K562 (cell line): ENCODE results near the gene ACVR1C. TPM values are rescaled to one million over a fixed set of nuclear protein-coding genes. Genes with fewer than 3 reads are reported as not detected.

Source experiments
- ATAC-seq: fragments of 200-7000 bp; cut with Tn5 transposase; 3 replicates; pipeline ENCODE4 v1.9.1; 2020; ENCODE audit warnings: moderate library complexity
- BruUV-seq: library from RNA; stranded (reverse); fragments of 400-500 nt; replicated peaks from 2 replicates; lab custom pipeline; 2021; lab: Mats Ljungman, UMichigan
- CTCF ChIA-PET: fragments of 300-600 bp; formaldehyde crosslinking; extraction: SDS; loops from one replicate; lab custom pipeline; 2021; ENCODE audit warnings: low intra/inter-chr PET ratio; lab: Yijun Ruan, JAX
- POLR2A ChIA-PET: fragments of 300-600, 350-650 bp; sonication (Branson Sonifier 250); formaldehyde crosslinking; extraction: SDS; loops from one replicate; lab custom pipeline; 2021; ENCODE audit warnings: antibody characterized with exemption, inconsistent platforms; lab: Yijun Ruan, JAX
- DNase-seq, 4 experiments: peaks; one replicate each; pipeline versions ENCODE4 v3.0.0 to v3.0.0-alpha.2; 2011 to 2018; ENCODE audit warnings: low spot score in 3 of 4, mixed read lengths in 3 of 4; ENCODE audit errors: extremely low read depth in 1 of 4
- FAIRE-seq: peaks from 2 replicates; lab custom pipeline; 2011; peaks lifted over from hg19 to GRCh38; lab: Jason Lieb, UNC
- H2AFZ ChIP-seq: 2 replicates; pipeline ENCODE4 v1.6.0; 2011; ENCODE audit warnings: low read depth, low read length, control low read depth, inconsistent platforms
- H3K27ac ChIP-seq: fragments of 200-600 bp; 3 replicates; pipeline ENCODE4 v1.8.0; 2011; ENCODE audit warnings: low read depth, mild to moderate bottlenecking, control low read depth, inconsistent platforms, low read length, moderate library complexity, mixed read lengths; ENCODE audit errors: extremely low read depth
- H3K27me3 ChIP-seq, 2 experiments: fragments of 300-600 bp in 1 of 2; 2 replicates in 1 of 2; 3 replicates in 1 of 2; pipeline versions ENCODE4 v1.6.0 to v1.8.0; 2011; ENCODE audit warnings: inconsistent platforms in 2 of 2, low read length in 2 of 2, mild to moderate bottlenecking in 1 of 2, mixed read lengths in 1 of 2, moderate library complexity in 1 of 2; ENCODE audit not compliant: control insufficient read depth in 2 of 2, insufficient read depth in 2 of 2
- H3K36me3 ChIP-seq: fragments of 300-600 bp; 3 replicates; pipeline ENCODE4 v1.8.0; 2011; ENCODE audit warnings: mild to moderate bottlenecking, low read length, inconsistent platforms; ENCODE audit not compliant: control insufficient read depth, insufficient read depth
- H3K4me1 ChIP-seq, 2 experiments: fragments of 200-600 bp in 1 of 2; replicated peaks in 1 of 2; 2 replicates in 1 of 2; 3 replicates in 1 of 2; pipeline versions ENCODE4 v1.5.1 to v1.8.0; 2011; ENCODE audit warnings: inconsistent platforms in 2 of 2, low read length in 2 of 2, mild to moderate bottlenecking in 1 of 2, mixed read lengths in 1 of 2, moderate library complexity in 1 of 2; ENCODE audit not compliant: control insufficient read depth in 2 of 2, insufficient read depth in 2 of 2
- H3K4me2 ChIP-seq: 2 replicates; pipeline ENCODE4 v1.6.1; 2011; ENCODE audit warnings: low read length, control low read depth, inconsistent platforms, mixed read lengths; ENCODE audit not compliant: insufficient read depth
- H3K4me3 ChIP-seq: fragments of 200-600 bp; sonication (generic), shearing (Covaris generic); 2 replicates; pipeline ENCODE4 v1.5.1; 2016; ENCODE audit warnings: control low read depth, inconsistent platforms
- H3K79me2 ChIP-seq: fragments of 200-600 bp; 3 replicates; pipeline ENCODE4 v1.8.0; 2011; ENCODE audit warnings: low read length, inconsistent platforms; ENCODE audit not compliant: control insufficient read depth, insufficient read depth
- H3K9ac ChIP-seq, 2 experiments: 2 replicates each; pipeline versions ENCODE4 v1.6.0 to v1.6.1; 2011; ENCODE audit warnings: low read depth in 2 of 2, low read length in 2 of 2, control low read depth in 1 of 2, inconsistent platforms in 1 of 2, mild to moderate bottlenecking in 1 of 2, mixed read lengths in 1 of 2; ENCODE audit not compliant: insufficient read depth in 1 of 2
- H3K9me1 ChIP-seq: one replicate; pipeline ENCODE4 v1.6.0; 2011; ENCODE audit warnings: inconsistent platforms, mild to moderate bottlenecking, low read length, moderate library complexity; ENCODE audit not compliant: control insufficient read depth, insufficient read depth
- H3K9me3 ChIP-seq: replicated peaks from 2 replicates; pipeline ENCODE4 v1.5.1; 2011; ENCODE audit warnings: low read depth, low read length, inconsistent platforms; ENCODE audit not compliant: control insufficient read depth, insufficient read depth
- H4K20me1 ChIP-seq: replicated peaks from 2 replicates; pipeline ENCODE4 v1.6.1; 2011; ENCODE audit warnings: low read length, inconsistent platforms, mixed read lengths; ENCODE audit not compliant: control insufficient read depth, insufficient read depth
- CREM ChIP-seq: IDR thresholded peaks from 2 replicates; pipeline ENCODE4 v1.6.1; 2014; ENCODE audit warnings: antibody characterized with exemption, low read depth
- FOXO4 ChIP-seq: fragments of 450-650 bp; formaldehyde crosslinking; IDR thresholded peaks from 2 replicates; pipeline ENCODE4 v1.4.0; 2020; ENCODE audit warnings: mild to moderate bottlenecking, moderate library complexity
- JUND ChIP-seq, 2 experiments: IDR thresholded peaks; 2 replicates in 1 of 2; 3 replicates in 1 of 2; pipeline ENCODE4 v1.6.1; 2011; ENCODE audit warnings: borderline replicate concordance in 2 of 2, low read depth in 2 of 2, low read length in 2 of 2, improper control_type of control experiment in 1 of 2, missing biosample characterization in 1 of 2, missing genetic modification characterization in 1 of 2, missing genetic modification reagents in 1 of 2
- MAFK ChIP-seq: IDR thresholded peaks from 2 replicates; pipeline ENCODE4 v1.6.1; 2011; ENCODE audit warnings: low read length, improper control_type of control experiment
- REST ChIP-seq, 2 experiments: fragments of 450-650 bp; formaldehyde crosslinking in 1 of 2; IDR thresholded peaks; 2 replicates each; pipeline versions ENCODE4 v1.4.0 to v1.6.1; 2014 to 2020; ENCODE audit warnings: mild to moderate bottlenecking in 2 of 2, borderline replicate concordance in 1 of 2, low read depth in 1 of 2
- TSHZ1 ChIP-seq: fragments of 250-450 bp; sonication (Bioruptor Pico); IDR thresholded peaks from 2 replicates; pipeline ENCODE4 v1.4.0; 2020; ENCODE audit warnings: mild to moderate bottlenecking, moderate library complexity
- WGBS: fragments of 100-300 bp; shearing (Covaris generic); methylation state at CpG from one replicate; pipeline ENCODE4 v1.1.6; 2016; ENCODE audit warnings: low coverage, mixed read lengths; ENCODE audit not compliant: insufficient coverage; ENCODE audit errors: missing lambda C conversion rate; 5-methylcytosine and 5-hydroxymethylcytosine counted together
- in situ Hi-C: fragments of 300-500 bp; cut with MboI; formaldehyde crosslinking; loops from 4 replicates; pipeline ENCODE4 v1.15.0; 2018; ENCODE audit warnings: inconsistent platforms, mixed read lengths
- intact Hi-C: fragments of 100-400 bp; cut with micrococcal nuclease; formaldehyde crosslinking; loops from 2 replicates; pipeline ENCODE4 v1.14.2; 2022
- polyA plus RNA-seq, 8 experiments: library from polyadenylated mRNA; depleted of rRNA in 4 of 8; stranded (reverse) in 5 of 8; unstranded in 3 of 8; fragments of >200 nt; fragmentation: Nextera tagmentation in 2 of 8; fragmentation: Illumina TruSeq in 1 of 8; extraction: Ambion mirVana in 2 of 8; extraction: Trizol in 1 of 8; gene quantifications; 2 replicates each; pipeline versions ENCODE4 v1.2.1 to v1.2.3, GENCODE V29; 2011 to 2014; ENCODE audit warnings: inconsistent platforms in 1 of 8, missing spikeins in 1 of 8
- total RNA-seq, 7 experiments: library from RNA; depleted of rRNA in 6 of 7; stranded (reverse); fragments of >200 nt in 6 of 7; fragmentation: Illumina TruSeq in 2 of 7; extraction: Trizol in 2 of 7; gene quantifications; 2 replicates each; pipeline versions ENCODE4 v1.2.1 to v1.2.3, GENCODE V29; 2011 to 2021; ENCODE audit warnings: low replicate concordance in 1 of 7

Gene ACVR1C
- total and polyA plus RNA-seq, 9 of the 15 experiments (the other 6 are each of a cell fraction or from before 2014, with no cell fraction given) = 0.05 to 0.58 (median 0.28) TPM

- CTCF ChIA-PET = interaction anchor here (0.6 to 1.7 kb wide), 5 partner anchors 125 to 1483 kb away, joined by 3 to 14 read pairs (median 3); no protein-coding TSS in a partner anchor
- Histone ChIP-seq H3K4me2 (no peak overlapping the region), H3K9me1 (no peaks in the 10 kb centered on the region), H3K9ac (no peak overlapping the region), H3K4me3 (no peak overlapping the region), H4K20me1 (no peaks in the 10 kb centered on the region), H3K36me3 (no peaks in the 10 kb centered on the region), H3K9me3 (no peaks in the 10 kb centered on the region), H3K4me1 (no peaks in the 10 kb centered on the region), H3K27me3 (peaks cover 0 to 4% of the 10 kb centered on the region in 2 experiments; a peak in 1 of 5 replicates), H2AFZ (no peak overlapping the region), H3K27ac (no peak overlapping the region), H3K79me2 (no peaks in the 10 kb centered on the region)
- intact Hi-C loops (loop anchor here (1.0 to 10.0 kb wide), 4 partner anchors 165 to 517 kb away; partner anchors contain the start of gene ERMN), in situ Hi-C loops (loop anchor here (5.0 to 25.0 kb wide), 2 partner anchors 515 to 1245 kb away; no protein-coding TSS in a partner anchor)
- 3% methylated on average over 5 of the region's 5 CpGs for WGBS
- POLR2A ChIA-PET = interaction anchor here (1.0 to 1.1 kb wide), 2 partner anchors 13 to 32 kb away, joined by 3 to 4 read pairs; no protein-coding TSS in a partner anchor
- DNase-seq = peak; percentile 29 to 78 (median 54)
- FAIRE-seq = peak; percentile 94
- BruUV-seq = no TSS peak
- ATAC-seq = peak; percentile 98
- TF ChIP-seq TSHZ1 (CRISPR knock-in tag) (no peak), FOXO4 (CRISPR knock-in tag) (no peak), CREM (0 out of 2 replicates have a peak, but pooled peaks have one; percentile 24), MAFK (peak; percentile 16; the same call in 1 of the 2 replicates), JUND (IDR thresholded peaks at IDR 0.05; ENCODE audit: borderline replicate concordance, low read depth, low read length) (peak; percentile 37; the same call in 1 of the 2 replicates), JUND (tag; IDR thresholded peaks at IDR 0.05; ENCODE audit: borderline replicate concordance, low read depth, low read length) (no peak), REST (IDR thresholded peaks at IDR 0.05; ENCODE audit: borderline replicate concordance) (peak; percentile 80), REST (CRISPR knock-in tag; IDR thresholded peaks at IDR 0.05; ENCODE audit: low read depth) (no peak)
Measured at GRCh38 chr2:157492189-157492773, 136.4 kb downstream of the ACVR1C start.
